Neuronal stem cell (in vitro differentiated cells): ENCODE measurements around the gene PSG11.
"Not testable (repeated sequence)": the region's sequence is repeated elsewhere in the genome, so short reads cannot be mapped to it uniquely, and the experiment has no call there.

Source experiments
- DNase-seq: peaks from one replicate; pipeline ENCODE4 v3.0.0-alpha.2; 2013; ENCODE audit warnings: low spot score
- H2AFZ ChIP-seq: one replicate; pipeline ENCODE4 v1.6.1; 2013; ENCODE audit warnings: mild to moderate bottlenecking, low read length, inconsistent platforms
- H2AK5ac ChIP-seq: 2 replicates; pipeline ENCODE4 v1.6.1; 2013; ENCODE audit warnings: low read depth, mild to moderate bottlenecking, inconsistent platforms, low read length, moderate library complexity, mixed read lengths
- H2BK120ac ChIP-seq: 2 replicates; pipeline ENCODE4 v1.6.1; 2013; ENCODE audit warnings: low read depth, mild to moderate bottlenecking, inconsistent platforms, low read length, moderate library complexity, mixed read lengths
- H2BK12ac ChIP-seq: one replicate; pipeline ENCODE4 v1.6.1; 2013; ENCODE audit warnings: low read length, inconsistent platforms
- H2BK15ac ChIP-seq: 2 replicates; pipeline ENCODE4 v1.6.1; 2013; ENCODE audit warnings: mild to moderate bottlenecking, low read length, inconsistent platforms, mixed read lengths
- H2BK5ac ChIP-seq: one replicate; pipeline ENCODE4 v1.6.1; 2013; ENCODE audit warnings: inconsistent platforms, mild to moderate bottlenecking, low read length, moderate library complexity
- H3K14ac ChIP-seq: one replicate; pipeline ENCODE4 v1.6.1; 2013; ENCODE audit warnings: low read length, inconsistent platforms
- H3K18ac ChIP-seq: 2 replicates; pipeline ENCODE4 v1.6.1; 2013; ENCODE audit warnings: low read length, inconsistent platforms
- H3K23ac ChIP-seq: 2 replicates; pipeline ENCODE4 v1.6.1; 2013; ENCODE audit warnings: low read depth, mild to moderate bottlenecking, mixed read lengths, low read length, inconsistent platforms; ENCODE audit not compliant: poor library complexity
- H3K27ac ChIP-seq: replicated peaks from 3 replicates; pipeline ENCODE4 v1.5.1; 2013; ENCODE audit warnings: low read length, inconsistent platforms
- H3K27me3 ChIP-seq, 3 experiments: 2 replicates each; pipeline ENCODE4 v1.6.1; 2013; ENCODE audit warnings: low read length in 3 of 3, mild to moderate bottlenecking in 2 of 3, inconsistent platforms in 1 of 3, low read depth in 1 of 3, mixed read lengths in 1 of 3, moderate library complexity in 1 of 3; ENCODE audit not compliant: control insufficient read depth in 3 of 3, insufficient read depth in 3 of 3
- H3K36me3 ChIP-seq, 2 donors: replicated peaks in 1 of 2; 2 replicates each; pipeline ENCODE4 v1.6.1; 2013; ENCODE audit warnings: low read length in 2 of 2; ENCODE audit not compliant: control insufficient read depth in 2 of 2, insufficient read depth in 2 of 2
- H3K4ac ChIP-seq: 2 replicates; pipeline ENCODE4 v1.6.1; 2013; ENCODE audit warnings: inconsistent platforms, mild to moderate bottlenecking, low read length, moderate library complexity
- H3K4me1 ChIP-seq, 2 donors: 1 replicate in 1 of 2; 2 replicates in 1 of 2; pipeline ENCODE4 v1.6.1; 2013; ENCODE audit warnings: low read length in 2 of 2, low read depth in 1 of 2; ENCODE audit not compliant: control insufficient read depth in 2 of 2, insufficient read depth in 1 of 2
- H3K4me2 ChIP-seq: one replicate; pipeline ENCODE4 v1.6.1; 2013; ENCODE audit warnings: mild to moderate bottlenecking, low read length, inconsistent platforms; ENCODE audit not compliant: insufficient read depth, poor library complexity, severe bottlenecking
- H3K4me3 ChIP-seq, 2 donors: 2 replicates each; pipeline ENCODE4 v1.5.1; 2013; ENCODE audit warnings: low read length in 2 of 2, mild to moderate bottlenecking in 2 of 2, inconsistent platforms in 1 of 2, moderate library complexity in 1 of 2
- H3K79me1 ChIP-seq: one replicate; pipeline ENCODE4 v1.6.1; 2013; ENCODE audit warnings: low read depth, mild to moderate bottlenecking, inconsistent platforms, low read length, moderate library complexity
- H3K9ac ChIP-seq: one replicate; pipeline ENCODE4 v1.6.1; 2013; ENCODE audit warnings: mild to moderate bottlenecking, low read depth, low read length, inconsistent platforms; ENCODE audit not compliant: poor library complexity
- H3K9me3 ChIP-seq, 2 donors: replicated peaks in 1 of 2; 2 replicates each; pipeline versions ENCODE3 to v1.6.1; 2013; ENCODE audit warnings: low read length in 2 of 2, mild to moderate bottlenecking in 2 of 2, inconsistent platforms in 1 of 2, low read depth in 1 of 2, mixed read lengths in 1 of 2, moderate library complexity in 1 of 2; ENCODE audit not compliant: control insufficient read depth in 2 of 2, insufficient read depth in 1 of 2
- H4K8ac ChIP-seq: one replicate; pipeline ENCODE4 v1.6.1; 2013; ENCODE audit warnings: low read depth, mild to moderate bottlenecking, inconsistent platforms, low read length, moderate library complexity
- H4K91ac ChIP-seq: one replicate; pipeline ENCODE4 v1.6.1; 2013; ENCODE audit warnings: low read length, low read depth, mild to moderate bottlenecking, inconsistent platforms; ENCODE audit not compliant: poor library complexity
- WGBS, 2 donors: extraction: QIAGEN DNeasy Blood & Tissue Kit; methylation state at CpG; one replicate each; pipeline ENCODE4 v1.1.7; 2013; ENCODE audit warnings: missing lambda C conversion rate in 2 of 2, mixed read lengths in 1 of 2; ENCODE audit not compliant: insufficient read length in 2 of 2, insufficient replicate concordance in 1 of 2; ENCODE audit errors: extremely low coverage in 2 of 2; 5-methylcytosine and 5-hydroxymethylcytosine counted together

Gene PSG11

DNA sequence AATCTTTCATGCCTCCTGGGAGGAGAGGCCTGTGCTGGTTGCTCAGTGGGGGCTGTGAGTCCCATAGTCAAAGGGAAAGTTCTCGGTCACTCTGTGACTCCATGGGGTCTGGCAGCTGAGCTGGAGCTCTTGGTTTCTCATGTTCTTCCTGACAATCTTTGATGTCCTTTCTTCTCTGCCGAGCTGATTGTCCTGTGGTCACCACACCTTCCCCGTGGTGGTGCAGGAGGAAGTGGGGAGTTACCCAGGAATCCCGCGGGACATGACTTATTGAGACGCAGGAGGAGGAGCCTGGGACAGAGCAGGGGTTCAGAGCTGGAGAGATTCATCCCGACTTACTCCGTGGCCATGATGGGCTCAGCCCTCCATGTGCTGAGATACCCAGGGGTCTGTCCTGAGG, 792 bp upstream of the PSG11 start:
- not testable (repeated sequence) for H3K9me3 ChIP-seq, H4K8ac ChIP-seq, H4K91ac ChIP-seq, H3K79me1 ChIP-seq, H3K9ac ChIP-seq, H2AK5ac ChIP-seq, H3K4me3 ChIP-seq, H2BK5ac ChIP-seq, H3K36me3 ChIP-seq, H3K27me3 ChIP-seq, H3K4ac ChIP-seq, H3K18ac ChIP-seq, H3K14ac ChIP-seq, H2AFZ ChIP-seq, H2BK15ac ChIP-seq, H2BK120ac ChIP-seq, H3K27ac ChIP-seq, H3K4me2 ChIP-seq, H3K23ac ChIP-seq, H2BK12ac ChIP-seq, DNase-seq, H3K4me1 ChIP-seq
- WGBS, 2 donors = no CpG with 5 or more reads among the region's 8 CpGs

DNA sequence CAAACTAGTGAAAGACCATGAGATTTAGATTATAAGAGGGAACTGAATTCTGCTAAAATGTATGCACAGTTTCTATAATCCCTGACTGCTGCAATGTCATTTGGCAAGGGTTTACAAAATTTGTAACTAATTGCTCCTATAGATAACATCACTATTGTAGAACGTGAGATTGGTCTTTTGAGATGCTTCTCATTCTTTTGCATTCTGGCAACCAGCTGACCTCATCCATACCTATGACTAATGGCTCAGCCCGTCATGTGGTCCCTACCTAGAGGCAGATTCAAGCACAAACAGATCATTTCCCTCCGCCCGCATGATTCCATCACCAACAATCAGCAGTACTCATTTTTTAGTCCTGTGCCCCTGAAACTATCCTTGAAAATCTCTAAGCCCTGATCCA, 4.2 kb downstream of the PSG11 start:
- H3K4me3 ChIP-seq, H3K27ac ChIP-seq: not testable (repeated sequence)

DNA sequence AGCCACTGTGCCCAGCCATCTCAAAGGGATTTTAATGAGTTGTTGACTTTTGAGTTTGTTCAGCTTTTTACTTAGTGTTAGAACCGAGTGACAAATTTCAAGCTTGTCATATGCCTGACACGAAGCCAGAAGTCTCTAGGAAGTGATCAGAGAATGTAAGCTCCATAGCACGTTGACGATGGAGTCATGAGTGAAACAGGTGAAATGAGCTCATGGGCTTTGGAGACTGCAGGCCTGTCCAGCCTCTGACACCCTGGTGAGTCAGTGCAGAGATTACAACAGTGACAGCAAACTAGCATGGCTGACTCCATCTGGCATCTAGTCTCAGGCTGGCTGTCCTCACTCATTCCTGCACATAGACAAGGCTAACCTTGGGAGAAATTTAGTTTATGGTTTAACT, 4.6 kb downstream of the PSG11 start:
- not testable (repeated sequence) for H2BK15ac ChIP-seq, H2BK5ac ChIP-seq, H2AK5ac ChIP-seq, H2AFZ ChIP-seq, H4K8ac ChIP-seq, H3K4me2 ChIP-seq, H2BK12ac ChIP-seq, H3K4me1 ChIP-seq, H3K4ac ChIP-seq, H3K36me3 ChIP-seq, DNase-seq, H3K23ac ChIP-seq, H3K27ac ChIP-seq, H3K14ac ChIP-seq, H3K9me3 ChIP-seq, H3K18ac ChIP-seq, H3K79me1 ChIP-seq, H3K4me3 ChIP-seq, H3K27me3 ChIP-seq, H2BK120ac ChIP-seq, H4K91ac ChIP-seq, H3K9ac ChIP-seq
- WGBS, 2 donors = no CpG with 5 or more reads among the region's 4 CpGs

More for the DNA sequence above, 4.2 kb downstream of the PSG11 start:
- not testable (repeated sequence) for DNase-seq, H3K9me3 ChIP-seq, H2AFZ ChIP-seq, H3K23ac ChIP-seq, H2BK5ac ChIP-seq, H3K4me2 ChIP-seq, H3K36me3 ChIP-seq, H3K79me1 ChIP-seq, H3K4me1 ChIP-seq, H3K4ac ChIP-seq, H3K18ac ChIP-seq, H3K9ac ChIP-seq, H3K14ac ChIP-seq, H2BK12ac ChIP-seq, H4K8ac ChIP-seq, H2AK5ac ChIP-seq, H2BK15ac ChIP-seq, H2BK120ac ChIP-seq, H3K27me3 ChIP-seq, H4K91ac ChIP-seq
- WGBS, 2 donors = no CpG with 5 or more reads among the region's 4 CpGs

DNA sequence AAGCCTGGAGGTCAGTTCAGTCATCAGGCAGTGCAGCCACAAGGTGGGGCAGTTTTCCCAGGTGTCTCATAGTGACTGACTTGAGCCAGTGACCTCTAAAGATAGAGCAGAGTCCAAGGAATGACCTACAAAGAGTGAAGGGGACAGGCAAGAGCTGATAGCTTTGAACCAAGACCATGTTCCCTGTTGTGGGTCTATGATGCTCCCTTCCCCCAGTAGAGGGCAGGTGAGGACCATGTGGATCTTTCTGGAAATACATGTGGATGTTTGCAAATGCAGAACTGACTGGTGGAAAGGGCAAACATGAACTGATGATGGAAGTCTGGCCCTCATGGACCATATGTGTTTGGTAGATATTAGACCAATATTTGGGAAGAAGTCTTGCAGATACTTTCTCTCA, 6.7 kb downstream of the PSG11 start:
- not testable (repeated sequence) for H3K4me1 ChIP-seq, H2AFZ ChIP-seq, H3K9me3 ChIP-seq, H3K36me3 ChIP-seq, DNase-seq, H3K9ac ChIP-seq, H4K8ac ChIP-seq, H2BK120ac ChIP-seq, H3K4ac ChIP-seq, H3K27ac ChIP-seq, H3K4me2 ChIP-seq, H2BK12ac ChIP-seq, H3K23ac ChIP-seq, H3K18ac ChIP-seq, H2BK5ac ChIP-seq, H3K27me3 ChIP-seq, H2AK5ac ChIP-seq, H3K79me1 ChIP-seq, H3K14ac ChIP-seq, H3K4me3 ChIP-seq, H2BK15ac ChIP-seq, H4K91ac ChIP-seq
